ENCODE measurements around the gene YPEL2.
"Not testable (repeated sequence)": the region's sequence is repeated elsewhere in the genome, so short reads cannot be mapped to it uniquely, and the experiment has no call there.

Gene YPEL2

GRCh38 chr17:59289981-59290301 is 41.5 kb upstream of the YPEL2 start:
- no peak overlapping the region for H3K4me2 ChIP-seq (ENCODE audit: low read length)
- no peaks in the 10 kb centered on the region for H3K27me3 ChIP-seq (ENCODE audit: control insufficient read depth, insufficient read depth, low read length)
- H3K27ac ChIP-seq = no peak overlapping the region
- no peak for TF ChIP-seq CTCF (IDR thresholded peaks at IDR 0.05)
- H3K4me3 ChIP-seq (ENCODE audit: low read depth, low read length) = no peak overlapping the region
- H3K9ac ChIP-seq = no peak overlapping the region
- H3K36me3 ChIP-seq (ENCODE audit: control insufficient read depth, insufficient read depth, low read length) = no peaks in the 10 kb centered on the region
- no peaks in the 10 kb centered on the region for H3K9me3 ChIP-seq (ENCODE audit: control insufficient read depth, low read length)
- H3K4me1 ChIP-seq = peaks cover 4% of the 10 kb centered on the region
- no peaks in the 10 kb centered on the region for H3K79me2 ChIP-seq
- peak overlapping the region; percentile 40 for H2AFZ ChIP-seq

DNA sequence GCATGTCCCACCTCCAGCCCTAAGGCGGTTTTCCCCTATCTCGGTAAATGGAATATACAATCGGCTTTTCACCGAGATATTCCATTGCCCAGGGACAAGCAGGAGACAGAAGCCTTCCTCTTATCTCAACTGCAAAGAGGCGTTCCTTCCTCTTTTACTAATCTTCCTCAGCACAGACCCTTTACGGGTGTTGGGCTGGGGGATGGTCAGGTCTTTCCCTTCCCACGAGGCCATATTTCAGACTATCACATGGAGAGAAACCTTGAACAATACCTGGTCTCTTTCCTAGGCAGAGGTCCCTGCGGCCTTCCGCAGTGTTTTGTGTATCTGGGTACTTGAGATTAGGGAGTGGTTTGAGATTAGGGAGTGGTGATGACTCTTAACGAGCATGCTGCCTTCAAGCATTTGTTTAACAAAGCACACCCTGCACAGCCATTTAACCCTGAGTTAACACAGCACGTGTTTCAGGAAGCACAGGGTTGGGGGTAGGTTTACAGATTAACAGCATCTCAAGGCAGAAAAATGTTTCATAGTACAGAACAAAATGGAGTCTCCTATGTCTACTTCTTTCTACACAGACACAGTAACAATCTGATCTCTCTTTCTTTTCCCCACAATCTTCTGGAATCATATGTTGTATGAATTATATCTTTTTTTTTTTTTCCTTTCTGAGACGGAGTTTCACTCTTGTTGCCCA is 41.0 kb upstream of the YPEL2 start:
- H2AFZ ChIP-seq = peak overlapping the region; percentile 40
- H3K4me2 ChIP-seq (ENCODE audit: low read length); H3K36me3 ChIP-seq (ENCODE audit: control insufficient read depth, insufficient read depth, low read length); H3K9ac ChIP-seq; H3K9me3 ChIP-seq (ENCODE audit: control insufficient read depth, low read length); H3K27ac ChIP-seq; H3K27me3 ChIP-seq (ENCODE audit: control insufficient read depth, insufficient read depth, low read length); H3K4me1 ChIP-seq; H3K4me3 ChIP-seq (ENCODE audit: low read depth, low read length); H3K79me2 ChIP-seq: not testable (repeated sequence)

GRCh38 chr17:59292174-59292523 is 39.3 kb upstream of the YPEL2 start:
- Histone ChIP-seq H3K27me3 (ENCODE audit: control insufficient read depth, insufficient read depth, low read length) (no peaks in the 10 kb centered on the region), H3K9me3 (ENCODE audit: control insufficient read depth, low read length) (no peaks in the 10 kb centered on the region), H2AFZ (peak overlapping the region; percentile 31), H3K4me2 (ENCODE audit: low read length) (no peak overlapping the region), H3K36me3 (ENCODE audit: control insufficient read depth, insufficient read depth, low read length) (no peaks in the 10 kb centered on the region), H3K79me2 (no peaks in the 10 kb centered on the region), H3K4me3 (ENCODE audit: low read depth, low read length) (no peak overlapping the region), H3K27ac (peak overlapping the region; percentile 18), H3K9ac (no peak overlapping the region), H3K4me1 (peaks cover 23% of the 10 kb centered on the region)
- no peak for TF ChIP-seq CTCF (IDR thresholded peaks at IDR 0.05)

- Histone ChIP-seq H3K27me3 (ENCODE audit: control insufficient read depth, insufficient read depth, low read length) (no peaks in the 10 kb centered on the region), H3K79me2 (no peaks in the 10 kb centered on the region), H3K4me3 (ENCODE audit: low read depth, low read length) (no peak overlapping the region), H3K4me1 (peaks cover 23% of the 10 kb centered on the region), H3K4me2 (ENCODE audit: low read length) (no peak overlapping the region), H3K27ac (peak overlapping the region; percentile 94), H3K36me3 (ENCODE audit: control insufficient read depth, insufficient read depth, low read length) (no peaks in the 10 kb centered on the region), H2AFZ (no peak overlapping the region), H3K9ac (no peak overlapping the region), H3K9me3 (ENCODE audit: control insufficient read depth, low read length) (no peaks in the 10 kb centered on the region)
- no peak for TF ChIP-seq CTCF (IDR thresholded peaks at IDR 0.05)
Measured at GRCh38 chr17:59296190-59296589, 35.3 kb upstream of the YPEL2 start.

- TF ChIP-seq CTCF (IDR thresholded peaks at IDR 0.05) = no peak
- H3K4me1 ChIP-seq = peaks cover 20% of the 10 kb centered on the region
- no peaks in the 10 kb centered on the region for H3K79me2 ChIP-seq
- no peak overlapping the region for H3K9ac ChIP-seq
- H3K4me3 ChIP-seq (ENCODE audit: low read depth, low read length) = no peak overlapping the region
- no peak overlapping the region for H3K4me2 ChIP-seq (ENCODE audit: low read length)
- no peaks in the 10 kb centered on the region for H3K27me3 ChIP-seq (ENCODE audit: control insufficient read depth, insufficient read depth, low read length)
- no peak overlapping the region for H3K27ac ChIP-seq
- no peaks in the 10 kb centered on the region for H3K9me3 ChIP-seq (ENCODE audit: control insufficient read depth, low read length)
- H3K36me3 ChIP-seq (ENCODE audit: control insufficient read depth, insufficient read depth, low read length) = no peaks in the 10 kb centered on the region
- H2AFZ ChIP-seq = no peak overlapping the region
Measured at GRCh38 chr17:59298521-59298920, 32.9 kb upstream of the YPEL2 start.

Data from parathyroid adenoma (tissue), 2 donors.